GM12865 (cell line): ENCODE measurements around the gene TMEM63B.

Experiments
- DNase-seq: peaks from one replicate; pipeline ENCODE4 v3.0.0; 2010; ENCODE audit warnings: low read depth
- H3K4me3 ChIP-seq: 2 replicates; pipeline ENCODE4 v1.5.1; 2011; ENCODE audit warnings: mild to moderate bottlenecking, low read depth, low read length, control low read depth
- CTCF ChIP-seq: IDR thresholded peaks from 2 replicates; pipeline ENCODE4 v1.5.1; 2011; ENCODE audit warnings: low read length, control low read depth, low read depth, inconsistent platforms; ENCODE audit not compliant: insufficient read depth; ENCODE audit errors: missing control alignments

TMEM63B gene

DNA sequence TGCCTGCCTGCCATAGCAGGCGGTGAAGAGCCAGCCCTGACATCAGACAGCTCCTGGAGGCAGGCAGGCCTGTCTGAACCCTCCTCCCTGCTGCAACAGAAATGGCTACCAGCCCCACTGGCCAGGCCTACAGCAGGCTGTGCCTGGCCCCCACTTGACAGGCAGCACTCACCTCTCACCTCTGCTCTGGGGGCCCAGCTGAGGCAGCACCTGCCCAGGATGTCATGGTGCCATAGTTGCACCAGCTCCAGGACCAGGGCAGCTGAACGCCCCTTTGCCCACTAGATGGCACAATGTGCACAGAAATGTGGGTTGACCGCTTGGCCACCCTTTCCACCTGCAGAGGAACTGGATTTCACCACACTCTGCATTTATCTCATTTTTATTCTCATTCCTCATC is 30.7 kb upstream of the TMEM63B start:
- TF ChIP-seq CTCF: peak; percentile 87
- no peak overlapping the region for H3K4me3 ChIP-seq
- DNase-seq: peak; percentile 81

DNA sequence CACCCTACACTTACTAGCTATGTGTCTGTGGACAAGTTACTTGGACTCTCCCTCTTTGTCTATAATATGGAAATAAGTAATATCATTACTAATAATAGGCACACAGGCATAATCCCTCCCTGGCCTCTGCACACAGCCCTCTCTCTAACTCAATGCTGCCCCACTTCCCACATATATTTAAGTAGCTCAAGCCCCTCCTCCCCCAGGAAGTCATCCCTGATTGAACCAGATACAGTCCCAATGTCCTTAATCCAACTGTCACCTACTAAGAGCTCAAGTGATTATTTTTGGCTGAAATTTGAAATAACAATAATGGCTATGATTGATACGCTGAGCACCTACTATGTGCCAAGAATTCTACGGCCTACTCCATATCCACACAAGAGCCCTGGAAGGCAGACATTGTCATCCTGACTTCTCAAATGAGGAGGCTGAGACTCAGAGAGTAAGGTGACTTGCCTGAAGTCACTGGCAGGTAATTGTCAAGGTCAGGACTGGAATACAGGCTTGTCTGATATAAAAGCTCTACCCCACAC is 29.5 kb upstream of the TMEM63B start:
- DNase-seq: no peak
- no peak for TF ChIP-seq CTCF
- H3K4me3 ChIP-seq: no peak overlapping the region

- TF ChIP-seq CTCF: no peak
These were observed 28.2 kb upstream of the TMEM63B start for GRCh38 chr6:44099192-44099591.

DNA sequence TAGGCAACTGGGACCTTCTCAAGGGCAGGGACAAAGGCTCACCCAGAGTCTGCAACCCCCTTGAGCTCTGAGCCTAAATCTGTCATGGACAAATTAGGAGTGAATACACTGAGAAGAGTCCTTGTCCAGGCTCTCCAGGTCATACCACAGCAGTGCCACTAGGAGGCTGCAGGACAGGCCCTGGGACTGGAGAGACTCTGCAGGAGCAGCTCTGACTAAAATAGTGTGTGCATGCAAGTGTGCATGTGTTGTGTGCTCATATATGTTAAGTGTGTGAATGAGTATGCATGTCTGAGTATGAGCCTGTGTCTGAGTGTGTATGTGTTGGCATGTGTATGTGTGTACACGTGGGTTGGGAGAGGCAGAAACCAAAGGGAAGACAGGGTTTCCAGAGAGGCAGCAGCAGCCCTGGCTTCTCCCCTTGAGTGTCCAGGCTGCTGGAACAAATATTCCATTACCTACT is 27.2 kb upstream of the TMEM63B start:
- H3K4me3 ChIP-seq: no peak overlapping the region

More at GRCh38 chr6:44099192-44099591, 28.2 kb upstream of the TMEM63B start:
- DNase-seq: no peak
- no peak overlapping the region for H3K4me3 ChIP-seq

DNA sequence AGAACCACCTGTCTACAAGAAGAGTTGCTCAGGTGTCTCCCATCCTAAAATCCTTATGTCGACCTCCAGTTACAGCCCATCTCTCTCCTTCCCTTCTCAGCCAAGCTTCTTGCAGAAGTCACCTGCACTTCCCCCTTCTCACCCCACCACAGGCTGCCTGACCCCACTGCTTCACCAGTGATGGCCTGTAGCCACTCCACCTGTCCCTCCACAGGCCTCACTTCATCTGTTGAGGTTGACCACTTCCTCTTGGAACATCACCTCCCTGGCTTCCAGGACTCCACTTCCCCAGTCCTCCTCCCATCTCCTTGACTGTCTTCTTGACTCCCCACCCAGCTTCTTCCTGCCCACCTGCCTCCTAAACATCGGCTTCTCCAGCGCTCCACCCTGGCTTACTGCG is 25.5 kb upstream of the TMEM63B start:
- no peak for TF ChIP-seq CTCF
- DNase-seq: no peak
- no peak overlapping the region for H3K4me3 ChIP-seq

More for the DNA sequence above, 27.2 kb upstream of the TMEM63B start:
- TF ChIP-seq CTCF: peak; percentile 46
- DNase-seq: peak; percentile 41

DNA sequence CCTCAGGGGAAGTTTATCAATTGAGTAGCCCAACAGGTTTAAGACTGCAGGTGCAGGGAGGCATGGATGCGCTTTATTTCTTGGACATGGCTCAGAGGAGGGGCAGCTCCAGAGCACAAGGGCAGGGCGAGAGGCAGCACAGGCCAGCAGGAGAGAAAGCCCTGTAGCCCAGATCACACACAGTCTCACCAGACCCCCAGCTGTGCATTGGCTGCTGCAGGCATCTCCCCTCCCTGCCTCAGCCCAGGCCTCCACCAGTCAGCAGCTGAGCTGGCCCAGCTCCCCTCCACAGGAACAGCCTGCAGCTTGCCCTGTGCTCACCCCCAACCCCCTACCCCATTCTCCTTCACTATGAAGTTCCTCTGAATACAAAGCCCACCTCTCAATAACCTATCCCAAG is 24.8 kb upstream of the TMEM63B start:
- no peak for DNase-seq
- H3K4me3 ChIP-seq: no peak overlapping the region
- TF ChIP-seq CTCF: no peak

DNA sequence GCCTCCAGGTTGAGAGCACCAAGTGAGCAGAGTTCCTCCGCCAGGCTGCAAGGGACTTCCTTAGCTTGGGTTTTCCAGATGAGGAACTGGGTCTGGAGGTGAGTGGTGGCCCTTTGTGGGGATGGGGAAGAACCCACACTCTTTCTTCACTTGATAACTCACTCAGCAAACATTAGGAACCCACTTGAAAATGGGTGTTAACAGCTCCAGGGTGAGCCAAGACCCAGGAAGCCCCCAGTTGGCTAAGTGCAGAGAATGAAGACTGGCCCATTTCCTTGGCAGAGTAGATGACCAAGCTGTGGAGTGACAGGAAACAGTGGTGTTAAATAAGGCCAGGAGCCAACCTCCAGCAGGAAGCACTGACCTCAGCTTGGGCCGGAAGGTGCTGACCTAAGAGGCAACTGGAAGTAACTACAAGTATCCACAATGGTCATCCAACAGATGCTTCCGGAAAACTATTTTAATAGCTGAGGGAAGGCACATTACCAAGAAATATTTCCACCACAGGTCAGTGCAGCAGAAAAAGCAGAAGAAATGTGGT is 22.8 kb upstream of the TMEM63B start:
- no peak for TF ChIP-seq CTCF
- DNase-seq: no peak
- H3K4me3 ChIP-seq: no peak overlapping the region
